ENCODE data around the gene URI1.
"Not testable (repeated sequence)": the region's sequence is repeated elsewhere in the genome, so short reads cannot be mapped to it uniquely, and the experiment has no call there.

The URI1 gene

DNA sequence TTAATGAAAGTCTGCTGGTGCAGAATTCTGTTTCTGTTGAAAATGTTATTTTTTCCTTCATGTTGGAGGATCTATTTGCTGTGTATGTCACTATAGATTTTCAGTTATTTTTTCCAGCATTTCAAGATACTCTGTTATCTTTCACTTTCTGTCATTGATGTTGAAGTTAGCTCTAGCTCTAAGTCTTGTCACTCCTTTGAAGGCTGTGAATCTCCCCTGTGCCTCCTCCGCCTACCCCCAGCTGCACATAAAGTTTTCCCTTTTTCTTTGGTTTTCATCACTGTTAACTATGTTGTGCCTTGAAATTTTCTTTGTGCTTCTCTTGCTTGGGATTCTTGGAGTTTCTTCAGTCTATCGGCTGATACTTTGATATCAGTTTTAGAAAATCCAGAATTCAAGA lies 20.8 kb downstream of the URI1 start:
- DNase-seq (ENCODE audit: low spot score), result no peak
- TF ChIP-seq, protein P1, sequence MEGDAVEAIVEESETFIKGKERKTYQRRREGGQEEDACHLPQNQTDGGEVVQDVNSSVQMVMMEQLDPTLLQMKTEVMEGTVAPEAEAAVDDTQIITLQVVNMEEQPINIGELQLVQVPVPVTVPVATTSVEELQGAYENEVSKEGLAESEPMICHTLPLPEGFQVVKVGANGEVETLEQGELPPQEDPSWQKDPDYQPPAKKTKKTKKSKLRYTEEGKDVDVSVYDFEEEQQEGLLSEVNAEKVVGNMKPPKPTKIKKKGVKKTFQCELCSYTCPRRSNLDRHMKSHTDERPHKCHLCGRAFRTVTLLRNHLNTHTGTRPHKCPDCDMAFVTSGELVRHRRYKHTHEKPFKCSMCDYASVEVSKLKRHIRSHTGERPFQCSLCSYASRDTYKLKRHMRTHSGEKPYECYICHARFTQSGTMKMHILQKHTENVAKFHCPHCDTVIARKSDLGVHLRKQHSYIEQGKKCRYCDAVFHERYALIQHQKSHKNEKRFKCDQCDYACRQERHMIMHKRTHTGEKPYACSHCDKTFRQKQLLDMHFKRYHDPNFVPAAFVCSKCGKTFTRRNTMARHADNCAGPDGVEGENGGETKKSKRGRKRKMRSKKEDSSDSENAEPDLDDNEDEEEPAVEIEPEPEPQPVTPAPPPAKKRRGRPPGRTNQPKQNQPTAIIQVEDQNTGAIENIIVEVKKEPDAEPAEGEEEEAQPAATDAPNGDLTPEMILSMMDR (IDR thresholded peaks at IDR 0.05; ENCODE audit: poor library complexity, severe bottlenecking), result no peak
- Histone ChIP-seq H3K27me3 (ENCODE audit: insufficient read depth, poor library complexity, severe bottlenecking) (no peaks in the 10 kb centered on the region), H3K4me3 (ENCODE audit: severe bottlenecking) (no peak overlapping the region), H3K4me1 (ENCODE audit: insufficient read depth, poor library complexity, severe bottlenecking) (peaks cover 12% of the 10 kb centered on the region), H3K36me3 (ENCODE audit: low read depth) (no peaks in the 10 kb centered on the region), H3K27ac (ENCODE audit: poor library complexity, severe bottlenecking) (no peak overlapping the region), H3K9me3 (ENCODE audit: severe bottlenecking) (no peaks in the 10 kb centered on the region)
- ATAC-seq (ENCODE audit: low read depth), result no peak

GRCh38 chr19:29963576-29963975 lies 21.5 kb downstream of the URI1 start:
- DNase-seq (ENCODE audit: low spot score) (no peak), ATAC-seq (ENCODE audit: low read depth) (no peak)
- Histone ChIP-seq H3K9me3 (ENCODE audit: severe bottlenecking) (no peaks in the 10 kb centered on the region), H3K36me3 (ENCODE audit: low read depth) (no peaks in the 10 kb centered on the region), H3K27ac (ENCODE audit: poor library complexity, severe bottlenecking) (no peak overlapping the region), H3K4me3 (ENCODE audit: severe bottlenecking) (no peak overlapping the region), H3K27me3 (ENCODE audit: insufficient read depth, poor library complexity, severe bottlenecking) (no peaks in the 10 kb centered on the region), H3K4me1 (ENCODE audit: insufficient read depth, poor library complexity, severe bottlenecking) (peaks cover 12% of the 10 kb centered on the region)
- TF ChIP-seq, protein P1 (IDR thresholded peaks at IDR 0.05; ENCODE audit: poor library complexity, severe bottlenecking), result no peak

GRCh38 chr19:29964171-29964570 lies 22.1 kb downstream of the URI1 start:
- no peak overlapping the region for H3K27ac ChIP-seq (ENCODE audit: poor library complexity, severe bottlenecking)
- no peaks in the 10 kb centered on the region for H3K9me3 ChIP-seq (ENCODE audit: severe bottlenecking)
- H3K4me3 ChIP-seq (ENCODE audit: severe bottlenecking), result no peak overlapping the region
- TF ChIP-seq, protein P1 (IDR thresholded peaks at IDR 0.05; ENCODE audit: poor library complexity, severe bottlenecking), result no peak
- no peaks in the 10 kb centered on the region for H3K36me3 ChIP-seq (ENCODE audit: low read depth)
- no peaks in the 10 kb centered on the region for H3K27me3 ChIP-seq (ENCODE audit: insufficient read depth, poor library complexity, severe bottlenecking)
- H3K4me1 ChIP-seq (ENCODE audit: insufficient read depth, poor library complexity, severe bottlenecking), result peaks cover 12% of the 10 kb centered on the region
- ATAC-seq (ENCODE audit: low read depth) (no peak), DNase-seq (ENCODE audit: low spot score) (no peak)

DNA sequence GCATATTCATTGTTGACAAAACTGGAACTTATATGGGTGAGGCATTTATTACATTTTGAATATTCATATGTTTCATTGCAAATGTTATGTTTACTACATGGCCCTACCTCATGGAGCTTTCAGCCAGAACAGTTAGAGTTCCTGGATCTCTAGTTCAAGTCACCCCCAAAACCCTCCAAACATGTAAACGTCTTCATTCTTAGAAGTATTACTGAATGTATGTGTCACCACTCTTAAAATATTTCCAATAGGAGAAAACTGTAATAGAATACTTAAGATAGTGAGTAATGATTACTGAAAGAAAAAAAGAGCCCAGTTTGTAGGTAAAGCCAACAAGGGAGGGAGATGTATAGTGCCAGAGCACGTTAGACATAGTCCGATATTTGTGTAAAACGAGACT lies 23.5 kb downstream of the URI1 start:
- Histone ChIP-seq H3K9me3 (ENCODE audit: severe bottlenecking) (no peaks in the 10 kb centered on the region), H3K36me3 (ENCODE audit: low read depth) (no peaks in the 10 kb centered on the region), H3K27ac (ENCODE audit: poor library complexity, severe bottlenecking) (peak overlapping the region; percentile 40), H3K27me3 (ENCODE audit: insufficient read depth, poor library complexity, severe bottlenecking) (no peaks in the 10 kb centered on the region), H3K4me3 (ENCODE audit: severe bottlenecking) (no peak overlapping the region), H3K4me1 (ENCODE audit: insufficient read depth, poor library complexity, severe bottlenecking) (peaks cover 12% of the 10 kb centered on the region)
- TF ChIP-seq, protein P1 (IDR thresholded peaks at IDR 0.05; ENCODE audit: poor library complexity, severe bottlenecking), result no peak
- no peak for DNase-seq (ENCODE audit: low spot score)
- peak; percentile 91 for ATAC-seq (ENCODE audit: low read depth)

DNA sequence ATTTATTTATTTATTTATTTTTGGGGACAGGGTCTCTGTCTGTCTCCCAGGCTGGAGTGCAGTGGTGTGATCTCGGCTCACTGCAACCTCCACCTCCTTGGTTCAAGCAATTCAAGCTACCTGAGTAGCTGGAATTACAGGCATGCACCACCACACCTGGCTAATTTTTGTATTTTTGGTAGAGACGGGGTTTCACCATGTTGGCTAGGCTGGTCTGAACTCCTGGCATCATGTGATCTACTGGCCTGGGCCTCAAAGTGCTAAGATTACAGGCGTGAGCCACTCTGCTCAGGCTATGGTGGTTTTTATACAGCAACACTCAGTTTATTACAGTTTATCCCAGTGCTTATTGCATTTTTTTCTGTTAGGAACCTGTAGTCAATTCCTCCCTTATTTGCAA lies 24.1 kb downstream of the URI1 start:
- ATAC-seq (ENCODE audit: low read depth); H3K27me3 ChIP-seq (ENCODE audit: insufficient read depth, poor library complexity, severe bottlenecking); DNase-seq (ENCODE audit: low spot score); H3K9me3 ChIP-seq (ENCODE audit: severe bottlenecking); H3K4me3 ChIP-seq (ENCODE audit: severe bottlenecking); H3K36me3 ChIP-seq (ENCODE audit: low read depth): not testable (repeated sequence)
- peaks cover 12% of the 10 kb centered on the region for H3K4me1 ChIP-seq (ENCODE audit: insufficient read depth, poor library complexity, severe bottlenecking)
- peak overlapping the region; percentile 40 for H3K27ac ChIP-seq (ENCODE audit: poor library complexity, severe bottlenecking)
